H9 (cell line): Measurements from ENCODE around the gene SNX33. TPM values are rescaled to one million over a fixed set of nuclear protein-coding genes. Genes with fewer than 3 reads are reported as not detected.

Experiments
- DNase-seq: peaks from one replicate; pipeline ENCODE4 v3.0.0-alpha.2; 2017
- H2AFZ ChIP-seq: one replicate; pipeline ENCODE4 v1.6.1; 2013; ENCODE audit warnings: mild to moderate bottlenecking, low read length, control low read depth, moderate library complexity
- H2AK5ac ChIP-seq: 2 replicates; pipeline ENCODE4 v1.6.1; 2013; ENCODE audit warnings: low read length, control low read depth, mixed read lengths; ENCODE audit not compliant: insufficient read length
- H2BK120ac ChIP-seq: one replicate; pipeline ENCODE4 v1.6.1; 2013; ENCODE audit warnings: low read depth, mild to moderate bottlenecking, low read length, control low read depth, inconsistent platforms; ENCODE audit not compliant: poor library complexity, severe bottlenecking
- H2BK12ac ChIP-seq: 2 replicates; pipeline ENCODE4 v1.6.1; 2013; ENCODE audit warnings: low read length, control low read depth, mixed read lengths, low read depth; ENCODE audit not compliant: insufficient read length
- H2BK15ac ChIP-seq: 2 replicates; pipeline ENCODE4 v1.6.1; 2013; ENCODE audit warnings: low read depth, low read length, control low read depth
- H2BK20ac ChIP-seq: one replicate; pipeline ENCODE4 v1.6.1; 2013; ENCODE audit warnings: low read depth, mild to moderate bottlenecking, low read length, control low read depth, inconsistent platforms; ENCODE audit not compliant: poor library complexity, severe bottlenecking
- H2BK5ac ChIP-seq: 2 replicates; pipeline ENCODE4 v1.6.1; 2013; ENCODE audit warnings: low read length, control low read depth, mixed read lengths; ENCODE audit not compliant: insufficient read length
- H3K14ac ChIP-seq: 2 replicates; pipeline ENCODE4 v1.6.1; 2013; ENCODE audit warnings: low read length, control low read depth; ENCODE audit not compliant: insufficient read depth
- H3K18ac ChIP-seq: 2 replicates; pipeline ENCODE4 v1.6.1; 2013; ENCODE audit warnings: low read depth, mild to moderate bottlenecking, mixed read lengths, low read length, control low read depth; ENCODE audit not compliant: insufficient read length
- H3K23ac ChIP-seq: 2 replicates; pipeline ENCODE4 v1.6.1; 2013; ENCODE audit warnings: low read length, control low read depth, mixed read lengths, low read depth; ENCODE audit not compliant: insufficient read length
- H3K23me2 ChIP-seq: 2 replicates; pipeline ENCODE4 v1.6.1; 2013; ENCODE audit warnings: low read depth, mild to moderate bottlenecking, mixed read lengths, low read length, control low read depth; ENCODE audit not compliant: insufficient read length, poor library complexity, severe bottlenecking
- H3K27ac ChIP-seq: 2 replicates; pipeline ENCODE4 v1.5.1; 2013; ENCODE audit warnings: low read length, control low read depth, mixed read lengths, low read depth; ENCODE audit not compliant: insufficient read length
- H3K27me3 ChIP-seq: 2 replicates; pipeline ENCODE4 v1.6.1; 2013; ENCODE audit warnings: low read length, control low read depth, inconsistent platforms; ENCODE audit not compliant: insufficient read depth
- H3K4ac ChIP-seq: 2 replicates; pipeline ENCODE4 v1.6.1; 2013; ENCODE audit warnings: low read depth, mild to moderate bottlenecking, control low read depth, inconsistent platforms, low read length, moderate library complexity
- H3K4me1 ChIP-seq: 2 replicates; pipeline ENCODE4 v1.6.1; 2013; ENCODE audit warnings: low read length, control low read depth, inconsistent platforms; ENCODE audit not compliant: insufficient read depth
- H3K4me2 ChIP-seq: 2 replicates; pipeline ENCODE4 v1.6.1; 2013; ENCODE audit warnings: low read length, control low read depth, mixed read lengths; ENCODE audit not compliant: insufficient read length, insufficient read depth
- H3K56ac ChIP-seq: 2 replicates; pipeline ENCODE4 v1.6.1; 2013; ENCODE audit warnings: low read depth, mild to moderate bottlenecking, mixed read lengths, low read length, control low read depth; ENCODE audit not compliant: insufficient read length
- H3K79me1 ChIP-seq: 2 replicates; pipeline ENCODE4 v1.6.1; 2013; ENCODE audit warnings: low read depth, mild to moderate bottlenecking, moderate library complexity, low read length, control low read depth, inconsistent platforms; ENCODE audit not compliant: insufficient read depth, poor library complexity, severe bottlenecking
- H3K79me2 ChIP-seq: 2 replicates; pipeline ENCODE4 v1.6.1; 2013; ENCODE audit warnings: low read length, control low read depth, inconsistent platforms; ENCODE audit not compliant: insufficient read depth
- H3K9ac ChIP-seq: 2 replicates; pipeline ENCODE4 v1.6.1; 2013; ENCODE audit warnings: low read length, control low read depth, mixed read lengths; ENCODE audit not compliant: insufficient read length; ENCODE audit errors: extremely low read depth
- H3K9me3 ChIP-seq: one replicate; pipeline ENCODE4 v1.6.1; 2013; ENCODE audit warnings: low read depth, low read length, inconsistent platforms; ENCODE audit not compliant: control insufficient read depth
- H3T11ph ChIP-seq: one replicate; pipeline ENCODE4 v1.6.1; 2013; ENCODE audit warnings: mild to moderate bottlenecking, low read length, control low read depth, inconsistent platforms
- H4K20me1 ChIP-seq: one replicate; pipeline ENCODE4 v1.6.1; 2013; ENCODE audit not compliant: control insufficient read depth, insufficient read length, insufficient read depth
- H4K5ac ChIP-seq: 2 replicates; pipeline ENCODE4 v1.6.1; 2013; ENCODE audit warnings: low read depth, mild to moderate bottlenecking, mixed read lengths, low read length, control low read depth; ENCODE audit not compliant: insufficient read length
- H4K8ac ChIP-seq: replicated peaks from 2 replicates; pipeline ENCODE4 v1.6.1; 2013; ENCODE audit warnings: low read length, control low read depth, mixed read lengths, low read depth; ENCODE audit not compliant: insufficient read length
- H4K91ac ChIP-seq: 2 replicates; pipeline ENCODE4 v1.6.1; 2013; ENCODE audit warnings: low read depth, mild to moderate bottlenecking, moderate library complexity, mixed read lengths, low read length, control low read depth; ENCODE audit not compliant: insufficient read length
- H3K27ac Mint-ChIP-seq, 3 experiments: 2 replicates in 2 of 3; 3 replicates in 1 of 3; pipeline ENCODE4 v1.8.0; 2020 to 2021; ENCODE audit warnings: mixed read lengths in 3 of 3, mild to moderate bottlenecking in 1 of 3, moderate library complexity in 1 of 3
- H3K27me3 Mint-ChIP-seq: 2 replicates; pipeline ENCODE4 v1.8.0; 2021; ENCODE audit warnings: low read depth, mild to moderate bottlenecking, moderate library complexity, mixed read lengths
- H3K36me3 Mint-ChIP-seq, 3 experiments: 2 replicates in 2 of 3; 3 replicates in 1 of 3; pipeline ENCODE4 v1.8.0; 2020 to 2021; ENCODE audit warnings: low read depth in 3 of 3, mixed read lengths in 3 of 3; ENCODE audit not compliant: insufficient read depth in 1 of 3
- H3K4me1 Mint-ChIP-seq, 2 experiments: 2 replicates each; pipeline ENCODE4 v1.8.0; 2020; ENCODE audit warnings: mixed read lengths in 2 of 2
- H3K4me3 Mint-ChIP-seq, 2 experiments: 2 replicates in 1 of 2; 3 replicates in 1 of 2; pipeline ENCODE4 v1.8.0; 2020 to 2021; ENCODE audit warnings: mild to moderate bottlenecking in 2 of 2, mixed read lengths in 2 of 2, moderate library complexity in 1 of 2
- H3K9me3 Mint-ChIP-seq, 2 experiments: 2 replicates in 1 of 2; 3 replicates in 1 of 2; pipeline ENCODE4 v1.8.0; 2020; ENCODE audit warnings: mild to moderate bottlenecking in 2 of 2, mixed read lengths in 2 of 2, moderate library complexity in 1 of 2
- WGBS: extraction: QIAGEN DNeasy Blood & Tissue Kit; methylation state at CpG from one replicate; pipeline ENCODE4 v1.1.7; 2013; ENCODE audit warnings: missing lambda C conversion rate, low lambda C conversion rate, mixed read lengths; ENCODE audit not compliant: insufficient read length; ENCODE audit errors: extremely low coverage; 5-methylcytosine and 5-hydroxymethylcytosine counted together
- total RNA-seq: library from RNA; stranded (reverse); gene quantifications from 2 replicates; pipeline ENCODE4 v1.2.1, GENCODE V29; 2021
- TF ChIP-seq, protein P1 (sequence below): fragments of 200-600 bp; sonication (generic); conservative IDR thresholded peaks from 3 replicates; pipeline ENCODE4 v1.8.0; 2021; ENCODE audit warnings: antibody characterized with exemption, mild to moderate bottlenecking

Gene SNX33
- total RNA-seq, 1 experiment from 2014 or later, result 17.7 TPM

GRCh38 chr15:75685195-75685594 lies 37.5 kb downstream of the SNX33 start:
- no peak overlapping the region for H4K5ac ChIP-seq
- Mint-ChIP-seq H3K27me3 (no peaks in the 10 kb centered on the region; the same call in 1 of the 2 replicates), H3K9me3 (no peaks in the 10 kb centered on the region; a peak in 1 of 5 replicates), H3K4me3 (no peak overlapping the region), H3K36me3 (peaks cover 3 to 4% (median 3%) of the 10 kb centered on the region in 3 experiments; a peak in 3 of 7 replicates), H3K4me1 (peaks cover 6 to 20% of the 10 kb centered on the region in 2 experiments), H3K27ac (no peak overlapping the region)
- TF ChIP-seq, protein P1, sequence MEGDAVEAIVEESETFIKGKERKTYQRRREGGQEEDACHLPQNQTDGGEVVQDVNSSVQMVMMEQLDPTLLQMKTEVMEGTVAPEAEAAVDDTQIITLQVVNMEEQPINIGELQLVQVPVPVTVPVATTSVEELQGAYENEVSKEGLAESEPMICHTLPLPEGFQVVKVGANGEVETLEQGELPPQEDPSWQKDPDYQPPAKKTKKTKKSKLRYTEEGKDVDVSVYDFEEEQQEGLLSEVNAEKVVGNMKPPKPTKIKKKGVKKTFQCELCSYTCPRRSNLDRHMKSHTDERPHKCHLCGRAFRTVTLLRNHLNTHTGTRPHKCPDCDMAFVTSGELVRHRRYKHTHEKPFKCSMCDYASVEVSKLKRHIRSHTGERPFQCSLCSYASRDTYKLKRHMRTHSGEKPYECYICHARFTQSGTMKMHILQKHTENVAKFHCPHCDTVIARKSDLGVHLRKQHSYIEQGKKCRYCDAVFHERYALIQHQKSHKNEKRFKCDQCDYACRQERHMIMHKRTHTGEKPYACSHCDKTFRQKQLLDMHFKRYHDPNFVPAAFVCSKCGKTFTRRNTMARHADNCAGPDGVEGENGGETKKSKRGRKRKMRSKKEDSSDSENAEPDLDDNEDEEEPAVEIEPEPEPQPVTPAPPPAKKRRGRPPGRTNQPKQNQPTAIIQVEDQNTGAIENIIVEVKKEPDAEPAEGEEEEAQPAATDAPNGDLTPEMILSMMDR, result no peak
- no peaks in the 10 kb centered on the region for H3K79me2 ChIP-seq
- no peak overlapping the region for H3K4me2 ChIP-seq
- H3T11ph ChIP-seq, result no peak overlapping the region
- H2BK20ac ChIP-seq, result no peak overlapping the region
- no peak overlapping the region for H3K56ac ChIP-seq
- no peak overlapping the region for H2AFZ ChIP-seq
- H3K23me2 ChIP-seq, result no peaks in the 10 kb centered on the region
- no peak overlapping the region for H4K91ac ChIP-seq
- no peak overlapping the region for H2BK120ac ChIP-seq
- H4K20me1 ChIP-seq, result no peaks in the 10 kb centered on the region
- H3K79me1 ChIP-seq, result no peaks in the 10 kb centered on the region
- H2BK12ac ChIP-seq, result no peak overlapping the region
- WGBS, result no CpG with 5 or more reads among the region's 12 CpGs
- H4K8ac ChIP-seq, result no peak overlapping the region
- no peak overlapping the region for H3K23ac ChIP-seq
- no peak overlapping the region for H2BK5ac ChIP-seq
- no peak overlapping the region for H2AK5ac ChIP-seq
- H3K4me1 ChIP-seq, result no peaks in the 10 kb centered on the region
- no peaks in the 10 kb centered on the region for H3K9me3 ChIP-seq
- no peak overlapping the region for H3K18ac ChIP-seq
- H3K9ac ChIP-seq, result no peak overlapping the region
- no peaks in the 10 kb centered on the region for H3K27me3 ChIP-seq
- no peak for DNase-seq
- no peak overlapping the region for H2BK15ac ChIP-seq
- no peak overlapping the region for H3K14ac ChIP-seq
- no peak overlapping the region for H3K4ac ChIP-seq
- no peak overlapping the region for H3K27ac ChIP-seq
